ENCODE data around the gene PIK3R3.

DNA sequence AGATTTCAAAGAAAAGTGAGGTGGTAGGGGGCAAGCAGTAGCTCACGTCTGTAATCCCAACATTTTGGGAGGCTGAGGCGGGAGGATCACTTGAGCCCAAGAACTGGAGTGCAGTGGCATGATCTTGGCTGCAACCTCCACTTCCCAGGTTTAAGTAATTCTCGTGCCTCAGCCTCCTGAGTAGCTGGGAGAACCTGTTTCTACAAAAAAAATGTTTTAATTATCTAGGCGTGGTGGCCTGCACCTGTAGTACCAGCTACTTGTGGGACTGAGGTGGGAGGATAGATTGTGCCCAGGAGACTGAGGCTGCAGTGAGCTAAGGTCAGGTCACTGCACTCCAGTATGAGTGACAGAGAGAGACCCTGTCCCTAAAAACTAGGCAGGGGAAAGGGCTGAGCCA is 39.9 kb upstream of the PIK3R3 start:
- TF ChIP-seq, protein P1, sequence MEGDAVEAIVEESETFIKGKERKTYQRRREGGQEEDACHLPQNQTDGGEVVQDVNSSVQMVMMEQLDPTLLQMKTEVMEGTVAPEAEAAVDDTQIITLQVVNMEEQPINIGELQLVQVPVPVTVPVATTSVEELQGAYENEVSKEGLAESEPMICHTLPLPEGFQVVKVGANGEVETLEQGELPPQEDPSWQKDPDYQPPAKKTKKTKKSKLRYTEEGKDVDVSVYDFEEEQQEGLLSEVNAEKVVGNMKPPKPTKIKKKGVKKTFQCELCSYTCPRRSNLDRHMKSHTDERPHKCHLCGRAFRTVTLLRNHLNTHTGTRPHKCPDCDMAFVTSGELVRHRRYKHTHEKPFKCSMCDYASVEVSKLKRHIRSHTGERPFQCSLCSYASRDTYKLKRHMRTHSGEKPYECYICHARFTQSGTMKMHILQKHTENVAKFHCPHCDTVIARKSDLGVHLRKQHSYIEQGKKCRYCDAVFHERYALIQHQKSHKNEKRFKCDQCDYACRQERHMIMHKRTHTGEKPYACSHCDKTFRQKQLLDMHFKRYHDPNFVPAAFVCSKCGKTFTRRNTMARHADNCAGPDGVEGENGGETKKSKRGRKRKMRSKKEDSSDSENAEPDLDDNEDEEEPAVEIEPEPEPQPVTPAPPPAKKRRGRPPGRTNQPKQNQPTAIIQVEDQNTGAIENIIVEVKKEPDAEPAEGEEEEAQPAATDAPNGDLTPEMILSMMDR (optimal IDR thresholded peaks at IDR 0.05 in 1 of 3, IDR thresholded peaks at IDR 0.05 in 1 of 3, conservative IDR thresholded peaks at IDR 0.05 in 1 of 3; ENCODE audit: extremely low read depth in 1 of 3, insufficient read depth in 2 of 3, low read length in 3 of 3): no peak
- no peak for TF ChIP-seq EZH2 (IDR thresholded peaks at IDR 0.05; ENCODE audit: low read length)

Measured in keratinocyte (primary cell).